Right lobe of liver (tissue), 4 donors: ENCODE data around the gene SPEM1.

Source experiments
- POLR2A ChIP-seq: fragments of 450-650 bp; IDR thresholded peaks from one replicate; pipeline ENCODE4 v1.6.1; 2017; ENCODE audit warnings: antibody characterized with exemption, mild to moderate bottlenecking
- TF ChIP-seq, protein P1 (sequence below), 4 donors: fragments of 200-600 bp in 3 of 4; fragments of 450-650 bp in 1 of 4; IDR thresholded peaks; one replicate each; pipeline versions ENCODE4 v1.5.1 to v1.8.0; 2016 to 2022; ENCODE audit warnings: antibody characterized with exemption in 4 of 4, mild to moderate bottlenecking in 2 of 4
- donor health status: DM: no; HTN: no; CAD: no.
- donor health status: DM: no; HTN: no; CAD: no.
- donor health status: DM: no; HTN: yes; CAD: no.

DNA sequence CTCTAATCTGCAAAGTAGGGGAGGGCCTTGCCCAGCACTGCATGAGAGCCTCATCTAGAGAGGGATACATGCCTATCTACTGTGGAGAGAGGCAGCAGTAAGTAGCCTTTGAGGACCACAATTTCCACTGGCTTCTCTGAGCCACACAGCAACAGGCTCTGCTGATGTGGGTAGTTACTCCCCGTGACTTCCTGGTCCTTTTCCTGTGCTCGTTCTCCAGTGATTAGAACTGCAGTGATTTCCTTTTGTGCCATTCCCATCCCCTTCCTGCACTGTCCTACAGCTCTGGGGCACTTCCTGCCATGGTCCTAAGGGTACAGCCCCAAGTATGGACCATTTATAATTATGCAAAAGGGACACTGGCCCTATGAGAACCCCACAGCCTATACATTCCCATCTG, 28.8 kb upstream of the SPEM1 start:
- TF ChIP-seq, protein P1, sequence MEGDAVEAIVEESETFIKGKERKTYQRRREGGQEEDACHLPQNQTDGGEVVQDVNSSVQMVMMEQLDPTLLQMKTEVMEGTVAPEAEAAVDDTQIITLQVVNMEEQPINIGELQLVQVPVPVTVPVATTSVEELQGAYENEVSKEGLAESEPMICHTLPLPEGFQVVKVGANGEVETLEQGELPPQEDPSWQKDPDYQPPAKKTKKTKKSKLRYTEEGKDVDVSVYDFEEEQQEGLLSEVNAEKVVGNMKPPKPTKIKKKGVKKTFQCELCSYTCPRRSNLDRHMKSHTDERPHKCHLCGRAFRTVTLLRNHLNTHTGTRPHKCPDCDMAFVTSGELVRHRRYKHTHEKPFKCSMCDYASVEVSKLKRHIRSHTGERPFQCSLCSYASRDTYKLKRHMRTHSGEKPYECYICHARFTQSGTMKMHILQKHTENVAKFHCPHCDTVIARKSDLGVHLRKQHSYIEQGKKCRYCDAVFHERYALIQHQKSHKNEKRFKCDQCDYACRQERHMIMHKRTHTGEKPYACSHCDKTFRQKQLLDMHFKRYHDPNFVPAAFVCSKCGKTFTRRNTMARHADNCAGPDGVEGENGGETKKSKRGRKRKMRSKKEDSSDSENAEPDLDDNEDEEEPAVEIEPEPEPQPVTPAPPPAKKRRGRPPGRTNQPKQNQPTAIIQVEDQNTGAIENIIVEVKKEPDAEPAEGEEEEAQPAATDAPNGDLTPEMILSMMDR (IDR thresholded peaks at IDR 0.05) = no peak
- no peak for TF ChIP-seq POLR2A
